Glomerular endothelial cell (primary cell): ENCODE results near the gene CDYL. TPM values are rescaled to one million over a fixed set of nuclear protein-coding genes. Genes with fewer than 3 reads are reported as not detected.

Experiments used
- DNase-seq: peaks from one replicate; pipeline ENCODE4 v3.0.0-alpha.2; 2011; ENCODE audit warnings: low read depth, low spot score; ENCODE audit errors: extremely low read depth
- total RNA-seq: library from RNA; depleted of rRNA; stranded (reverse); fragments of >200 nt; gene quantifications from 2 replicates; pipeline ENCODE4 v1.2.3, GENCODE V29; 2015

Gene CDYL
- 23.3 and 28.9 TPM in 2 replicates for total RNA-seq

- DNase-seq, result no peak
Observed at GRCh38 chr6:4776131-4776492, at the start of gene CDYL. CDYL (plus strand) TSS chr6:4776404; CDS start chr6:4776784, 380 bp downstream.

GRCh38 chr6:4726645-4727044 is 49.6 kb upstream of the CDYL start:
- DNase-seq, result no peak

- no peak for DNase-seq
Observed at GRCh38 chr6:4727217-4727616, 49.0 kb upstream of the CDYL start.

GRCh38 chr6:4727671-4728435 is 48.4 kb upstream of the CDYL start:
- no peak for DNase-seq

GRCh38 chr6:4728436-4728769 is 47.8 kb upstream of the CDYL start:
- no peak for DNase-seq

- no peak for DNase-seq
Observed at GRCh38 chr6:4728926-4729325, 47.3 kb upstream of the CDYL start.

GRCh38 chr6:4731996-4732395 is 44.2 kb upstream of the CDYL start:
- DNase-seq, result no peak

- DNase-seq, result peak; percentile 39
Observed at GRCh38 chr6:4732691-4733315, 43.4 kb upstream of the CDYL start.

- DNase-seq, result no peak
Observed at GRCh38 chr6:4736371-4736873, 39.8 kb upstream of the CDYL start.

GRCh38 chr6:4740032-4740431 is 36.2 kb upstream of the CDYL start:
- no peak for DNase-seq

GRCh38 chr6:4743062-4743461 is 33.1 kb upstream of the CDYL start:
- DNase-seq, result no peak

- DNase-seq, result no peak
Observed at GRCh38 chr6:4743926-4744325, 32.3 kb upstream of the CDYL start.

- DNase-seq, result no peak
Observed at GRCh38 chr6:4747588-4747987, 28.6 kb upstream of the CDYL start.

- no peak for DNase-seq
Observed at GRCh38 chr6:4751823-4752464, 24.3 kb upstream of the CDYL start.

- no peak for DNase-seq
Observed at GRCh38 chr6:4756247-4756646, 20.0 kb upstream of the CDYL start.

- no peak for DNase-seq
Observed at GRCh38 chr6:4759997-4760396, 16.2 kb upstream of the CDYL start.

- DNase-seq, result no peak
Observed at GRCh38 chr6:4760773-4761172, 15.4 kb upstream of the CDYL start.

GRCh38 chr6:4762294-4762693 is 13.9 kb upstream of the CDYL start:
- DNase-seq, result no peak

- no peak for DNase-seq
Observed at GRCh38 chr6:4763921-4764320, 12.3 kb upstream of the CDYL start.

GRCh38 chr6:4768815-4769214 is 7.4 kb upstream of the CDYL start:
- DNase-seq, result no peak

GRCh38 chr6:4772750-4773149 is 3.5 kb upstream of the CDYL start:
- no peak for DNase-seq

GRCh38 chr6:4773181-4773580 is 3.0 kb upstream of the CDYL start:
- no peak for DNase-seq
